GM12865 (cell line): ENCODE data around the gene CCDC59.

Experiments used
- DNase-seq: peaks from one replicate; pipeline ENCODE4 v3.0.0; 2010; ENCODE audit warnings: low read depth
- H3K4me3 ChIP-seq: 2 replicates; pipeline ENCODE4 v1.5.1; 2011; ENCODE audit warnings: mild to moderate bottlenecking, low read depth, low read length, control low read depth
- TF ChIP-seq, protein P1 (sequence below): IDR thresholded peaks from 2 replicates; pipeline ENCODE4 v1.5.1; 2011; ENCODE audit warnings: low read length, control low read depth, low read depth, inconsistent platforms; ENCODE audit not compliant: insufficient read depth; ENCODE audit errors: missing control alignments

Gene CCDC59

DNA sequence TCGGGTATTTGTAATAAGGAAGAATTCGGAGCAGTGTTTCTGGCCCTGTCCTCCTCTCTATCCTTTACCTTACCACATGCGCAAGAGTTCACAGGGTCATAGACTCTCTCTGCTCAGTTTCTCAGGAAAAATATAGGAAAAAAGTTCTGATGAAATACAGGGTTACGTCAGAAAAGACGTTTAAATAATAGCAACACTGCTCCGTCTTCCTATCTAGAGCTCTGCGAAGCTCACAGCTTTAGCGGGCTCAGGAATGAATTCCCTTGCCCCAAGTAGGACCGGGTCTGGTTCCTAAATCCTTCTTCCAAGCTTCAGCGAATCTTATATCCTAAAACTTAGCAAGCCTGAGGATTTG, 365 bp downstream of the CCDC59 start:
- DNase-seq = no peak
- peak overlapping the region; percentile 68 for H3K4me3 ChIP-seq
- TF ChIP-seq, protein P1, sequence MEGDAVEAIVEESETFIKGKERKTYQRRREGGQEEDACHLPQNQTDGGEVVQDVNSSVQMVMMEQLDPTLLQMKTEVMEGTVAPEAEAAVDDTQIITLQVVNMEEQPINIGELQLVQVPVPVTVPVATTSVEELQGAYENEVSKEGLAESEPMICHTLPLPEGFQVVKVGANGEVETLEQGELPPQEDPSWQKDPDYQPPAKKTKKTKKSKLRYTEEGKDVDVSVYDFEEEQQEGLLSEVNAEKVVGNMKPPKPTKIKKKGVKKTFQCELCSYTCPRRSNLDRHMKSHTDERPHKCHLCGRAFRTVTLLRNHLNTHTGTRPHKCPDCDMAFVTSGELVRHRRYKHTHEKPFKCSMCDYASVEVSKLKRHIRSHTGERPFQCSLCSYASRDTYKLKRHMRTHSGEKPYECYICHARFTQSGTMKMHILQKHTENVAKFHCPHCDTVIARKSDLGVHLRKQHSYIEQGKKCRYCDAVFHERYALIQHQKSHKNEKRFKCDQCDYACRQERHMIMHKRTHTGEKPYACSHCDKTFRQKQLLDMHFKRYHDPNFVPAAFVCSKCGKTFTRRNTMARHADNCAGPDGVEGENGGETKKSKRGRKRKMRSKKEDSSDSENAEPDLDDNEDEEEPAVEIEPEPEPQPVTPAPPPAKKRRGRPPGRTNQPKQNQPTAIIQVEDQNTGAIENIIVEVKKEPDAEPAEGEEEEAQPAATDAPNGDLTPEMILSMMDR = no peak

DNA sequence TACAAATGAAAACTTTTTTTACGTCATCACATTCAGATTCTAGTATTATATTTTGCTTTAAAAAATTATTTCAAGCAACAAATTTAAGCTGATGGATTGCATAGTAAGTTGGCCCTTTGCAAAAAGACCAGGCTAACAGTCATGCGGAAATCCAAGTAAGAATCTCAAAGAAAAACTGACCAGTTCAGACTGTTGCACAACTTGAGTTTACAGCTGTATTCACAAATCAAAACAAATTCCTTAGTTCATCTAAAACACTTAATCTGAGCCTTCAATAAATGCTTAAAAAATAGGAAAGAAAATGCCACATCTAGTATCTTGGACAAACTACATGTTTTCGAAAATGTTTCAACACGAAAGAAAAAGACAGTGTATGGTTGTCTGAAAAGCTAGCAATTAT, 847 bp downstream of the CCDC59 start:
- TF ChIP-seq, protein P1 = no peak
- no peak for DNase-seq
- peak overlapping the region; percentile 68 for H3K4me3 ChIP-seq

DNA sequence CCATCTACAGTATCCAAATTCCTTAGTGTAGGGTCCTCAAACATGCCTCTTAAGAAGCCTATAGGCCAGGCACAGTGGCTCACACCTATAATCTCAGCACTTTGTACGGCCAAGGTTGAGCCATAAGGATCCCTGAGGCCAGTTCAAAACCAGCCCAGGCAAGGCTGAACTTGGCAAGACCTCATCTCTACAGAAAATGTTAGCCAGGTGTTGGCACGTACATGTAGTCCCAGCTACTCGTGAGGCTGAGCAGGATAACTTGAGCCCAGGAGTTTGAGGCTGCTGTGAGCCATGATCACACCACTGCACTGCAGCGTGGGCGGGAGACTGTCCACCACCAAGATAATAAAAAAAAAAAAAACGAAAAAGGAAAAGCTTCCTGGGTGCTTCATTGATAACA, 6.8 kb downstream of the CCDC59 start:
- TF ChIP-seq, protein P1 = no peak

DNA sequence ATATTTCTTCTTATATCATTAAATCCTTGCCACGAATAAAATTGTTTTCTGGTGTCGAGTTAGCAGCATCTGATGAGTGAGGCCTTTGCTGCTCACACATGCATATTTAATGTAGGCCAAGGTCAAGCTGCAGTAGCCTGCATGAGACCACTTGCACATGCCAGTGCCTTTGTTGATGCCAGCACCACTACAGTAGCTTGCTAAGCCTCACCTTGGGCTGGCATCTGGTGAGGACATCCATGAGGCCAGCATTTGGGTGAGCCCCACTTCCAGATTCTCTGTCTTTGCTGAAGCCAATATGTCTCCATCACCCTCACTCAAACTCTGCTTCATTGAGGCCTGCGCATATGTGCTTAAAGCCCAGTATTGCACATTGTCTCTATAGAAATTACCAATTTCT, 8.0 kb downstream of the CCDC59 start:
- H3K4me3 ChIP-seq = no peak overlapping the region
- no peak for DNase-seq
- TF ChIP-seq, protein P1 = no peak

More for the DNA sequence above, 6.8 kb downstream of the CCDC59 start:
- H3K4me3 ChIP-seq = no peak overlapping the region
- DNase-seq = no peak

DNA sequence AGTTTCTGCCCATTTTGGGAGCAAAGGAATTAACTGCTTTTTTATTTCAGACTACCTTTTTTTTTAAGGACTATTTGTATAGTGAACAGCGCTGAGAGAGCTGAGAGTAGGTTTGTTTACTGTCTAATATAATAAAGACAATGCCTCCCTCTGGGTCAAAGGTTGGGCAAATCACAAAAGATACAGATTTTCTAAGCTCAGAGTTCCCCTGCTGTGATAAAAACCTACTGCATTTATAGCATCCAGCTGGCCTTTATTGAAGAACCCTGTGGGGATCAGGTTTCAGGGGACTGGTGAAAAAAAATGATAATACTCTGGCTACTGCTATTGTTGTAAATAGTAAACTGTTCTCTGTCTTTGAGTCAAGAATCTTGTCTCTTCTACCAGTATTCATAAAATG, 28.7 kb downstream of the CCDC59 start:
- TF ChIP-seq, protein P1 = no peak
- no peak for DNase-seq

DNA sequence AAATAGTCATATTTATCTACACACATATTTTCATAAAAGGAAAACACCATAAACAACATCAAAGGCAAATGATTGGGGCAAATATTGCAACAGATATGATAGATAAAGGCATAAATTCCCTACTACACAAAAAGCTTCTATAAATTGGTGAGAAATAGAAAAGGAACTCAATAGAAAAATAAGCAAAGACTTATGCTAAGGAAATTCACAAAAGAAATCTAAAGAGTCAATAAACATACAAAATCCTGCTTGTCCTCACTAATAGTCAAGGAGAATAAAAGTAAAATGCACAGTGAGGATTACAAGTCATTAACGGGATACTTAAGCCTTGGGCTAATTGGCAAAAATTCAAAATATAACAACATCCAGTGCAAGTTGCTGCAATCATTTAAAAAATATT, 30.3 kb downstream of the CCDC59 start:
- TF ChIP-seq, protein P1 = no peak
- H3K4me3 ChIP-seq = no peak overlapping the region
- DNase-seq = no peak

More for the DNA sequence above, 28.7 kb downstream of the CCDC59 start:
- no peak overlapping the region for H3K4me3 ChIP-seq

DNA sequence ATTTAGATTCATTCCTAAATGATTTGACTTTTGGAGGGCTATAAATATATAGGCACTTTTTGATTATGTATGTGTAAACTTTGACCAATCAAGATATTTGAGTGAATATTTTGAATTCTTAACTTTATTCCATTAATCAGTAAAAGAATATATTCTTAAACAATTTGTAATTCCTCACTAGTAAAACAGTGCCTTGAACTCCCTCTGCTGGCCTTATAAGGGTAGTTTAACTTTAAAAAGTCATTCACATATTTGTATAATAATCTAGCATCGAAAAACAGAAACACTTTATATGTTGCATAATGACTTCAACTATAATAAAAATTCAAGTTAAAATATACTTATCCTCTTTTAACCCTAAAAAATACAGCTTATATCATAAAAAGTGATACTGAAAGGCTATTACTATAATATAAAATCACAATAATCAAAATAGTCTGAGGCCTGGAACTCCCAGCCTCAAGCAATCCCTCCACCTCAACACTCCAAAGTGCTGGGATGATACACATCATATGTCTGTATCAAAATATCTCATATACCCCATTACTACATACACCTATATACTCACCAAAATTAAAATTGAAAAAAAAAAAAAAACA, 31.2 kb downstream of the CCDC59 start:
- no peak overlapping the region for H3K4me3 ChIP-seq
- TF ChIP-seq, protein P1 = peak; percentile 24
- peak; percentile 16 for DNase-seq
